Measurements from ENCODE around the gene IL11RA.
"Not testable (repeated sequence)": the region's sequence is repeated elsewhere in the genome, so short reads cannot be mapped to it uniquely, and the experiment has no call there.

The IL11RA gene

DNA sequence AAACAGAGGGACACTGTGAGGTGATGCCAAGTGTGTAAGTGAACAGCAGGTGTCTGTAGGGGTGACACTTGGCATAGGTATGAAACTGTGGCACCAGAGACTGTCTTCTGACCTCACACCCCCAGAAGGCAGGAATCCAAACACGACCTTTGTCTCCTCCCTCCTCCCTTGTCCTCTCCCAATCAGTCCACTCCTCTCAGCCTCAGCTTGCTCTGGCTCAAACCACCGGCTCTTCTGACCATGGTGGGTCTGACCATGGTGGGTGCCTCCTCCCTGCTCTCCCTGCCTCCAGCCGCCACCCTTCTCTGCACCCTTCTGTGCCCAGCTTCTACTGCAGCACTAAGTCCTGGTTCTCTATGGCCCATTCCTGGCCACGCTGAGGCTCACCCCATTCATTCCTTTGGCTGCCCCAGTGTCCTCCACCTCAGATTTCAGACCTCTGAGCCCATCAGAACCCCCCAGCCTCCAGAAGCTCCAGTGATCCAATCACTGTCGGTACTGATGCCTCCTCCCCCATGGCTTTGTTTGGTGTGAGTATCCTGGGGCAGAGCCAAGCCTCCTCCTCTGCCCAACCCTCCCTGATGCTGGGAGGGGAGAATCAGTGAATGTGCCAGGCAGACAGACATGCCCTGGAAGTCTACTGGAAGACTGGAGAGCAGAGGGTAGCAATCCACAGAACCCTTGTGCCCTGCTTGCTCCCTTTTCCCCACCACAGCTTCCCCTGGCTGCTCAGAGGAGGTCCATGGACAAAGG is 21.4 kb upstream of the IL11RA start:
- no peak for DNase-seq

DNA sequence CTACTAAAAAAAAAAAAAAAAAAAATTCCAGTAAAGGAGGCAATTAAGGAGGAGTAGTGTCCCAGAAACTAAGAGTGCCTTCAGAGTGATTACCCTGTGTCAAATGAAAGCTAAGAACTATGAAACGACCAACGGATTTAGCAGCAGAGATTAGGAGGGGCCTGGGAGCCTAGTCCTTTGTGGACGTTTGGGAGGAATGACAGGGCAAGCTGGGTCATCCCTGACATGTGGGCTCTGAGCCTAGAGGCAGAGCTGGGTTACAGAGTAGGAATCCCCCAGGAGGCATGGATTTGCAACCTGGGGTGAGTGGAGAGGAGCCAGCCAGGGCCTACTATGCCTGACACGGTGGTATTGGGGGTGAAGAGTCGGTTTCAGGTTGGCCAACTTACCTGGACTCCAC is 18.8 kb upstream of the IL11RA start:
- DNase-seq, result no peak

DNA sequence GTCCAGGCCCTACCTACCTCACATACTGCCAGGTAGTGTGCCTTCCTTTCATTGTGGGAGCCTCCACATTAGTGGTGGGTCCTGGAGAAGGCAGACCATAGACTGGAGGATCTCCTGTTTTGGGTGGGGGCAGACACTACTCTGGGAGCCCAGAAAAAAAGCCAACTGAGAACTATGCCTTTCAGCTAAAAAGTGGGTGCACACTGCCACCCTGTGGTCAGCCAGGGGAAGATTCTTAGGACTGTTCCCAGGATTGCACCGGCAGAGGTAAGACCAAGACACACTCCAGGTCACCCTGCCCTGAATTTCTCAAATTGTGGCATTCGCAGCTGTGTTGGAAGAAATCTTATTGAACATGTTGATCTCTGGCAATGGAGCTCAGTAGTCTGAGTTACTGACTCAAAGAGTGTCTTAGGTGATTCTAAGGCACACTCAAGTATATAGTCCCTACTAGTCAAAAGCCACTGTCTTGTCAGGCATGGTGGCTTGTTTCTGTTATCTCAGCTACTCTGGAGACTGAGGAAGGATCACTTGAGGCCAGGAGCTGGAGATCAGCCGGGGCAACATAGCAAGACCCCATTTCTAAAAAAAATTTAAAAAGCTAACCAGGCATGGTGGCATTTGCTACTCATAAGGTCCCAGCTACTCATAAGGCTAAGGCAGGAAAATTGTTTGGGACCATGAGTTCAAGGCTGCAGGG is 18.0 kb upstream of the IL11RA start:
- peak; percentile 68 to 72 for DNase-seq

DNA sequence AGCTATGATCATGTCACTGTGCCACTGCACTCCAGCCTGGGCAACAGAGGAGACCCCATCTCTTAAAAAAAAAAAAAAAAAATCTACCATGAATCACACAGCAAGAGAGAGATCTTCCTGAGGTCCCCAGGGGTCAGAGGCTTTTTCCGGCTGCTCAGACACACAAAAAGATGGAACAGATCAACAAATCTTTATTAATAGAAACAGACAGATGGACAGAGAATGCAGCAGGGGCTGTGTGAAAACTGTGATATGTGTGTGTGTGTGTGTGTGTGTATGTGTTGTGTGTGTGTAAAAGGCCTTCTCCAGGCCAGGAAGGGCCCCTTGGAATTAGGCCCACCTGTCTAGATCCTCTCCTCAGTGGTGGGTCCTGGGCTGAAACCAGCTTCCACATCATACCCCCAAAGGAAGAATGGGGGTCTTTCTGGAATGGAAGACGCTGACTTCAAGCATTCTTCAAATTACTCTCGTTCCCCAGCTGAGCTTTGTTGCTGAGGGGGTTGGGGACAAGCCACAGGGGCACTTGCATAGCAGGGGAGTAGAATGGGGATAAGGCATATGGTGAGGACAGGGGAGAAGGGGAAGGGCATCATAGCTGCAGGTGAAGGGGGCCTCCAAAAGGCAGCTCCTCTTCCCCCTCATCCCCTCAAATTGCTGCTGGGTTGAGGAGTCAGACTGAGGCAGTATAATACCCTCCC is 17.3 kb upstream of the IL11RA start:
- DNase-seq, result no peak

DNA sequence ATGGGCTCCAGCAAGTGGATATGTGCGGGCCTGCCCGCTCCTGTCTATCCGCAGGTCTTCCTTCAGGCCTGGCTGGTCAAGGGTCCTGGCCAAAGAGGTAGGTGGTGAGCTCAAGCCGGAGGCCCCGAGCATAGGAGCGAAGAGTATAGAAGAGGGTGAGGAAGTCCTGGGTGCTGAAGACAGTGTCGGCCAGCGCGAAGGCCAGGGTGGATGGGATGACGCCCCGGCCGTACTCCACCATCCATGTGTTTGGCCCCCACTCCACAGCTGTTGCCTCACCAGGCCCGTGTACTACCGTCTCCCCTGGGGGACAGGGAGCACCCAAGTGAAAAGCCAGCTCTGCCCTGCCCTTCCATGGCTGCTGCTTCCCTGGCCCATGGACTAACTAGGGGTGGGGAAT is 16.4 kb upstream of the IL11RA start:
- no peak for DNase-seq

DNA sequence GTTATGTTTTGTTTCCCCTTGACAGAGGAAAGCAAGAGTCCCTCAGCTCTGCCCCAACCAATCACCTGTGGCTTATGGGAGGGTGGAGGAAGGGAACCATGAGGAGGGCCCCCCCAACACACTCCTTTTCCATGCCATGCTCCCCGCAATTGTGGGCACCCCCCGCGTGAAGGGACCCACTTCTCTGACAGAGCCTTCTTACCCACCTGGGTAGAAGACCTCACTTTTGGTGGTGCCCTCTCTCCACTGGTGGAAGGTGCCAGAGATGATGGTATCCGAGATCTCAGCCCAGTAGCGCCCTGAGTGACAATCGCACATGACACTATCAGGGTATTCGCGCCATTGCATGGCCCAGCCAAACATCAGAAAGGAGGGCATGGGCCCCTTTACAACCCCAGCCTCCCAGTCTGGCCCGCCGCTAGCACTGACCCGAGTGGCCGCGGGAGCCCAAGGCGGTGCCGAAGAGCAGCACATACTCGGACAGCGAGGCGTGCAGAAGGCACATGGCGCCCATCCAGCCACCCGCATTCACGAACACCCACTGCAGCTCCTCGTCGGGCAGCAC is 15.1 kb upstream of the IL11RA start:
- peak in 1 of 2 donors; percentile 14 for DNase-seq

DNA sequence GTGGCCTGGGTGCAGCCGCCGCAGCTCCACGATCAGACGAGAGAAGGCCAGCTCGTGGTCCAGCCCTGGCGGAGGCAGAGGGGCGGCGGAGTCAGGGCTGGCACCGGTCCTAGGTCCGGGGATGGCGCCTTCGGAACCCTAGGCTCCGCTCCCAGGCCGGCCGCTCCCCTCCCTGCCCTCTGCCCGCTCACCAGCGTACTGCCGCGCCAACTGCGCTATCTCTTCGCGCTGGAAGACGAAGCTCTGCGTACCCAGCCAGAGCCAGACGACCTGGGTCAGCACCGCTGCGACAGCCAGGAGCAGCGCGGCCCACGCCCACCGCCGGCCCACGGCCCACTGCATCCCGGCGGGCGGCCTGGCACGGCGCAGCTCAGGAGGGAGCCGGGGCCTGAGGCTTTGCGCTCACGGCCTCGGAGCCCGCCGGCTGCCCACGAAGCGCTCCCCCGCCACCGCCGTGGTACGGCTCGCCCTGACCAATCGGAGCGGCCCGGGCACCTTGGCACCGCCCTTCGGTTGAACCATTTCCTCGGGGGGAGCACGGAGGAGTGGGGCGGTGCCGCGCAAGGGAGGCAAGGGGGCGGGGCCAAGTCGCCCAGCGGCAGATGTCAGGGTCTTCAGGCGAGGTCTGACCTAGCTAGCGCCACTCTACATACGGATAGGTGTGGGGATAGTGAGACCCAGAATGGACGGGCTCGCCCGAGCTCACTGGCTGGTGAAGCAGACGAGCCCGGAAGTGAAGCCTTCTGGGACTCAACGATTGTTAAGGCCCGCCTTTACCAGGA is 14.4 kb upstream of the IL11RA start, which contains the start of gene SIGMAR1:
Gene SIGMAR1, minus strand, starts transcription at position 432 of the 782 bp plus-strand sequence. Its CDS starts 90 bp downstream, at position 342.
- peak; percentile 90 to 92 for DNase-seq

DNA sequence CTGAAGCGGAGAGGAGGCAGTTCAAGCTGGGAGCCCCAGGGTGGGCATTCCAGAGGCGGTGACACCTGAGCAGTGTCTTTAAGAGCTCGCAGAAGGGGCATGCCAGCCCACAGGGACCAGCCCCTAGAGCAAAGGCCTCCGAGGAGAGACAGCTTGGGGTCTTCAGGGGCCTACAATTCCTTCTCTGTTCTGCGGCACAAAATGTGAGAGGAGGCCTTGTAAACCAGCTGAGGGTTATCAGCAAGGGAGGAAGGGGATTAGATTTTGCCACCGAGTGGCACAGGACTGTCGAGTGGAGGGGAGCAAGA is 13.9 kb upstream of the IL11RA start:
- no peak for DNase-seq

DNA sequence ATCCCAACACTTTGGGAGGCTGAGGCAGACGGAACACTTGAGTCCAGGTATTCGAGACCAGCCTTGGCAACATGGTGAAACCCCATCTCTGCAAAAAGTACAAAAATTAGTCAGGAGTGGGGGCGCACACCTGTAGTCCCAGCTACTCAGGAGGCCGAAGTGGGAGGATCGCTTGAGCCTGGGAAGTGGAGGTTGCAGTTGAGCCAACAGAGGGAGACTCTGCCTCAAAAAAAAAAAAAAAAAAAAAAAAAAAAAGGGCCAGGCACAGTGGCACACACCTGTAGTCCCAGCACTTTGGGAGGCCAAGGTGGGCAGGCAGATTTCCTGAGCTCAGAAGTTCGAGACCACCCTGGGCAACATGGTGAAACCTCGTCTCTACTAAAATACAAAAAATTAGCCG is 12.7 kb upstream of the IL11RA start:
- not testable (repeated sequence) for DNase-seq

DNA sequence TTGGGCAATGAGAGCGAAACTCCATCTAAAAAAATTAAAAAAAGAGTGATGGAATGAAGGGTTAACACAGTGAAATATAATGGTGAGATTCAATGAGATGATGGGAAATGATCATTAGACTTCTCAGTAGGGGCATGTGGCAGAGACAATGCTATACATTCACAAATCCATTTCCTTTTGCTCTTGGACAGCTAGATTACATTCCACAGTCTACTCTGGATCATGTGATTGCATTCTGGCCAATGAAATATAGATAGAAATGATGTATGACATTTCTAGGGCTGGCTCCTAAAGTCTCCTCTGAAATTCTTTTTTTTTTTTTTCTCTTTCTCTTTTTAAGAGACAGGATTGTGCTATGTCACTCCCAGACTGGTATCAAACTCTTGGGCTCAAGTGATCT is 9.3 kb upstream of the IL11RA start:
- DNase-seq, result no peak

DNA sequence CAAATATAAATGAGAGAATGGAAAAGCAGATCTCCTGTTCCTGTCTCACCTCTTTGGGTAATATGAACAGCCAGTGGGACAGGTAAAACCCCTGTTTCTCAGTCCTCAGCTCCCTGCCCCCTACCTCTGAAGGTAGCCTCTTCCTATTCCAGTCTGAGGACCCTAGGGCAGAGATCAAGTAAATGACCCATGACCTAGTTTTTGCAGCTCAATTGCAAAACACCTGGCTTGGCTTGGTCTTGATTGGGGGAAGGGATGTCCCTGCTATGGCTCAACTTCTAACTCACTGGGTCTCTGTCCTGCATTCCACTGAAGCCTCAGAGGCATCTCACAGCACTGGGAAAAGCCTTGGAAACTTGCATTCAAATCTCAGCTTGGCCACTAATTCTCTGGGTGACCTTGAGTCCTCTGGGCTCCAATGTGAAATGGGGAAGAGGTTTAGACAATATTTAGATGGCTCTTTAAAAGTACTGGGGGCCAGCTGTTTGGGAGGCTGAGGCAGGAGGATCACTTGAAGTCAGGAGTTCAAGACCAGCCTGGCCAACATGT is 7.1 kb upstream of the IL11RA start:
- no peak for DNase-seq

DNA sequence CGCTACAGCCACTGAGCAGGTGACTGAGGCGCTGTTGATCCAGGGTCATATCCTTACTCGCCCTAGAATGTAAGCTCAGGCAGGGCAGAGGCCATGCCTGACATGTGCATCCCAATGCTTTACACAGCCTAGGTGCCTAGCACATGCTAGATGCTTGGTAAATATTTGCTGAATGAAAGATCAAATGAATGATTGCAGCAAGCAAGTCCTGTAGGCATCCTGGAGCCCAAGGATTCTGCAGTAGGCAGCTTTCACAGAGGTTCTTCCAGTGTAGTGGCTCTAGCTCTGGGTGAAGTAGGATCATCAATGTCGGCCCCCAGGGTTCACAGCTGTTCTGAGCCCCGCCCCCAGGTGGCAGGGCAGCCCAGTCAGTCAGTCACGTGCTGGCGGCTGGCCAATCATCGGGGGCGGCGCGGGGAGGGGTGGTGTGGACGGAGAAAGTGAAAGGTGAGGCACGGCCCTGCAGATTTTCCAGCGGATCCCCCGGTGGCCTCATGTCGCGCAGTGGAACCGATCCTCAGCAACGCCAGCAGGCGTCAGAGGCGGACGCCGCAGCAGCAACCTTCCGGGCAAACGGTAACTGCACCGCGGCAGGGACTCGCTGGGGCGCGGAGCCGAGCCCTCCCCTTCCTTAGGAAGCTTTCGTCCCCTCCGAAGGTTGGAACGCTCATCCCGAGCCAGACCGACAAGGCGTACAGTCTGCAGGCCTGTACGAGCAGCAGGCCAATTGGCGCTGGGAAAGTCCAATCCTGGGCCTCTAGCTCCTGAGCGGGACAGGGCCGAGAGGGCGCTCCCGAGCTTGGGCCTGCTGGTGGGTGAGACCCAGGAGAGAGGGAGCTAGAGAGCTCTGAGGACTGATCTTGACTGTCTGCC is 5.5 kb upstream of the IL11RA start, which contains the start of gene GALT:
Gene GALT, plus strand, starts transcription at position 465 of the 873 bp plus-strand sequence. Its CDS starts 30 bp downstream, at position 495.
- DNase-seq, result peak; percentile 98 to 99

DNA sequence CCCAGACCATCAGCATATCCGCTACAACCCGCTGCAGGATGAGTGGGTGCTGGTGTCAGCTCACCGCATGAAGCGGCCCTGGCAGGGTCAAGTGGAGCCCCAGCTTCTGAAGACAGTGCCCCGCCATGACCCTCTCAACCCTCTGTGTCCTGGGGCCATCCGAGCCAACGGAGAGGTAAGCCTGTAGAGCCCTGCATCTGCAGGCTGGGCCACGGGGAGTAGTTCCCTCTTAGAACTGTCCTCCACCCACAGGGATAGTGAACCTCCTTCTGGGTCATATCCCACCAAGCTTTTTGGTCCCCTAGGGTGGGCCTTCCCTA is 4.9 kb upstream of the IL11RA start:
- no peak for DNase-seq

DNA sequence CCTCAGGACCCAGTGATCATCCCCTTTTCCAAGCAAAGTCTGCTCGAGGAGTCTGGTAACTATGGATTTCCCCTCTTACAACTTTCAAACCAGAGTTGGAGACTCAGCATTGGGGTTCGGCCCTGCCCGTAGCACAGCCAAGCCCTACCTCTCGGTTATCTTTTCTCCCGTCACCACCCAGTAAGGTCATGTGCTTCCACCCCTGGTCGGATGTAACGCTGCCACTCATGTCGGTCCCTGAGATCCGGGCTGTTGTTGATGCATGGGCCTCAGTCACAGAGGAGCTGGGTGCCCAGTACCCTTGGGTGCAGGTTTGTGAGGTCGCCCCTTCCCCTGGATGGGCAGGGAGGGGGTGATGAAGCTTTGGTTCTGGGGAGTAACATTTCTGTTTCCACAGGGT is 4.3 kb upstream of the IL11RA start:
- no peak for DNase-seq

DNA sequence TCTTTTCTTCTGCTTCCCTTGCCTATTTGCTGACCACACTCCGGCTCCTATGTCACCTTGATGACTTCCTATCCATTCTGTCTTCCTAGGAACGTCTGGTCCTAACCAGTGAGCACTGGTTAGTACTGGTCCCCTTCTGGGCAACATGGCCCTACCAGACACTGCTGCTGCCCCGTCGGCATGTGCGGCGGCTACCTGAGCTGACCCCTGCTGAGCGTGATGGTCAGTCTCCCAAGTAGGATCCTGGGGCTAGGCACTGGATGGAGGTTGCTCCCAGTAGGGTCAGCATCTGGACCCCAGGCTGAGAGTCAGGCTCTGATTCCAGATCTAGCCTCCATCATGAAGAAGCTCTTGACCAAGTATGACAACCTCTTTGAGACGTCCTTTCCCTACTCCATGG is 3.3 kb upstream of the IL11RA start:
- DNase-seq, result no peak

DNA sequence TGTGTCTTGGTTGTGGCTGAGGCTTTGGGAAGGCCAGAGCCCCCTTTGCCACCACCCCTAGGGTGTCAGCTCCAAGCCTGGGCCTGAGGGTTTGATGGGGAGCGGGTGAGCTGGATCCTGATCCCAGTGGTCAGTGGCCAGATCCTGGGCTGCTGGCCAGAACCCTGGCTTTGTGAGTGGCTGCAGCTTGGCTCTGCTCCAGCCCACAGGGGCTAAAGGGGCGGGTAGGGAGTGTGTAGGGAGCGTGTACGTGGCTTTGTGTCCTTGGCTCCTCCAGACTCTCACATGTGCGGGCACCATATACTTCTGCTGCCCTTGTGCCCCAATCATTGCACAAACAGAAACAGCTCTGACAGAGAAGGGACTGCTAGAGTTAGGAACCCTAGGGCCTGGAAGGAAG is 1.2 kb upstream of the IL11RA start:
- no peak for DNase-seq

DNA sequence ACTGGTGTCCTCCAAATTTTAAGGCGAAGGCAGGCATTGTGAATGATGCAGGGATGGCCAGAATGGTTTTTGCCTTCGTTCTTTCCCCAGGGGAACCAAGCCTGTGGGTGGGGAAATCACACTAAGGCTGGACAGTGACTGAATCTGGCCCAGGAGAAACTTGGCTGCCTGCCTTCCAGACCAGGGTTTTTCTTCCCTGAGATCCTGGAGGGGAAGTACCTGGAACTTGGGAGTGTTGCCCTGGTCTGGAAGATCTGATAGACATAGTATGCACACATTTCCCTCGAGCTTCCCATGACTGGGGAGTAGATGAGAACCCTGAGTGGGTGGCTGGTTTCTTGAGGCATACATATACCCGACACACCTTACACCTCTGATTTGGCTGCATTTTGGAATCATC is 664 bp upstream of the IL11RA start:
- DNase-seq, result no peak

DNA sequence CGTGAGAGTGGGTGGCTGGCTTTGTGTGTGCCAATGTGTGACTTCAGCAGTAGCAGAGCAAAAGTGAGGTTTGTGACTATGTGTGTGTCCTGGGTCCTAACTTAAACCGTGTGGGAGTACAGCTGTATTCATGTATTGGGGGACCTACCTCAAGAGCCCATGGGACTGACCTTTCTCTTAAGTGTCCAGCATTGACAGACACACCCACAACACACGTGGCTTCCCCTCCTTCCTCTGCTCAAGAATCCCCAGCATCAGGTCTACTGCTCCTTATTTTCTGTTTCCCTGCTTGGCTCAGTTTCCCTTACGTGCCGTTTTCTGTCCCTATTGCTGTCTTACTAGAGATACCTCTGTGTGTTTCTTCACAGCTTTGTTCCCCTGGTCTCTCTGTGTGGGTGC is 616 bp downstream of the IL11RA start:
- no peak for DNase-seq

DNA sequence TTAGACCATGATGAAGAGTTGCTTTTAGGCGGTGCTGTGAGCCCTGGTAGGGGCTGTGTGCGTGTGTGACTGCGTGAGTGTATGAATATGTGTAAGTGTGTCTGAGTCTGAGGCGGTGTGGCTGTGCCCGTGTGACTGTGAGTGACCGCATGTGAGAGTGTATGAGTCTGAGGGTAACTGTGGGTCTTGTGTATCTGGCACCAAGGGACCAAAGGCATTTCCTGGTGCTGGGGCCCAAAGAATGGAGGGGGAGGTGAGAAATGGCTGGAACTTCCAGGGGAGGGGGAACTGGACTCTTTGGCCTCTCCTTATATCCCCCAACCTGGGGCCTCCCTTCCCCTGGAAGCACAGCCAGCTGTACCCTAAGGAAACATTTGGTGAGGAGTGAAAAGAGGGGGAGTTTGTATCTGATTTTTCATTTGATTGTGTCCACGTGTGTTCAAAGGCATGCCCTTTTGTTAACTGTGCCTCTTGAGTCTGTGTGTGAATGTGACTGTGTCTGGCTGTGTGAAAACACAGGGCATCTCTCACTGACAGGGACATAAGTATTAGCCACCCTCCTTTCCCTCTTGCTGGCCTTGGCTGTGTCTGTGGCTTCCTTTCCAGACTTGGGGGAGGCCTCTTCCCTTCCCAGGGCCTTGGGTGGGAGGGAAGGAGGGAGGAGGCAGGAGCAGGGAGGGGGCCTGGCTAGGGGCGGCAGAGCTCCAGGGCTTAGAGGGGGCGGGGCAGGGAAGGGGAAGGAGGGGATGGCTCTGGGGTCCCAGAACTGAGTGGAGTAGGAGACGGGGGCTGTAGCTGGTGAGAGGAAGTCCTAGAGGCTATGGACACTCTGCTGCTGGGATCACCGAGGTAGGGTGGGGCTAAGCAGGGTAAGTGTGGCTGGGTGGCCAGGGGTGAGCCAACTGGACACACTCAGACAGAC is 1.4 kb downstream of the IL11RA start:
- DNase-seq, result no peak

DNA sequence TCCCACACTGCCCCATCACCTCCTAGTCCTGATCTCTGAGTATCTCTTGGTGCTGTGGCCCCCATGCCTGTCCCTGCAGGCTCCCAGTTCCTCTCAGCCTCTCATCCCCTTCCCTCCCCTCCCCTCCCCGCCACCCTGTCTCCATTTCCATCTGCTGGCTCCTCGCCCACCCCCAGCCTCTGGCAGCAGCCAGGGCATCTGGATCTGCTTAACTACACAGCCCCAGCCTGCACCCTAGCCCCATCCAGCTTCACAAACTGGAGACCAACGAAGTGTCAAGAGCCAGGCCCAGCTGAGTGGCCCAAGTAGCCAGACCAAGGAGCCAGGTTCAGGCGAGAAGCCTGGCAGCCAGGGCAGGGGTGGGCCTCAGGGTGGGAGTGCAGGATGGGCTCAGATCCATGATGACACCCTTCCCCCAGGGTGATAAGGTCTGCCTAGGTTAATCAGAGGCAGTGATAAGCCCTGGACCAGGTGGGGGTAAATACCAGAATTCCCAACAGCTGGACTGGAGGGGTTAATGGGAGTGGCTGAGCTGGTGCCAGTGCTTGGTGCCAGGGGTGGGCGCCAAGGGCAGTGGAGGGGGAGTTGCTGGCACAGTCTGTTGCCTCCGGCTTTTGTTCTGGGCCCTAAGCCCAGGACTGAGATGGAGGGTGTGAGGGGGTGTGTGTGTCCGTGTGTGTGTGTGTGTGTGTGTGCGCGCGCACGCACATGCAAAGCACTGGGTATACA is 2.5 kb downstream of the IL11RA start:
- no peak for DNase-seq

Data from stimulated activated CD4-positive, alpha-beta T cell treated with anti-CD3 and anti-CD28 coated beads, Interleukin-2, amount 100 ng/mL, for 48 hours (primary cell).